GM18858 (cell line): ENCODE measurements around the gene BUD31.

ENCODE experiments used
- ATAC-seq: cut with Tn5 transposase; IDR thresholded peaks from one replicate; pipeline ENCODE4 v1.9.1; 2021; ENCODE audit not compliant: unreplicated experiment

The BUD31 gene

GRCh38 chr7:99461221-99461620 lies 52.5 kb downstream of the BUD31 start:
- no peak for ATAC-seq

- peak; percentile 4 for ATAC-seq
Measured at GRCh38 chr7:99465421-99465768, 56.6 kb downstream of the BUD31 start.

- ATAC-seq: no peak
Measured at GRCh38 chr7:99468336-99468918, 59.7 kb downstream of the BUD31 start.
